Prostate gland (tissue), 2 donors: Measurements from ENCODE around the gene APOBEC3H. TPM values are rescaled to one million over a fixed set of nuclear protein-coding genes. Genes with fewer than 3 reads are reported as not detected.
A peak's percentile ranks its signal among the peaks of the same experiment; 100 is the strongest.

Source experiments
- DNase-seq: peaks from one replicate; pipeline ENCODE4 v3.0.0-alpha.2; 2019; ENCODE audit warnings: low spot score
- H3K27ac ChIP-seq, 2 donors: fragments of 200-600 bp; sonication (generic); 2 replicates each; pipeline ENCODE4 v1.5.1; 2017 to 2019
- H3K27me3 ChIP-seq: fragments of 200-600 bp; sonication (generic); replicated peaks from 2 replicates; pipeline ENCODE4 v1.5.1; 2019; ENCODE audit not compliant: insufficient read depth
- H3K36me3 ChIP-seq, 2 donors: fragments of 200-600 bp; sonication (generic); 1 replicate in 1 of 2; 2 replicates in 1 of 2; pipeline versions ENCODE4 v1.5.1 to v1.8.1; 2017 to 2019
- H3K4me1 ChIP-seq: fragments of 200-600 bp; sonication (generic); replicated peaks from 2 replicates; pipeline ENCODE4 v1.5.1; 2019
- H3K4me3 ChIP-seq, 2 donors: fragments of 200-600 bp; sonication (generic); 2 replicates each; pipeline ENCODE4 v1.5.1; 2017 to 2019
- H3K9me3 ChIP-seq: fragments of 200-600 bp; sonication (generic); 2 replicates; pipeline ENCODE4 v1.5.1; 2017
- CTCF ChIP-seq, 4 experiments: fragments of 200-600 bp in 2 of 4; fragments of 450-650 bp in 2 of 4; sonication (generic) in 2 of 4; IDR thresholded peaks; 1 replicate in 3 of 4; 2 replicates in 1 of 4; pipeline ENCODE4 v1.5.1; 2016 to 2019; ENCODE audit warnings: antibody characterized with exemption in 4 of 4, mild to moderate bottlenecking in 2 of 4, moderate library complexity in 2 of 4
- POLR2A ChIP-seq: fragments of 450-650 bp; IDR thresholded peaks from one replicate; pipeline ENCODE4 v1.6.1; 2016; ENCODE audit warnings: antibody characterized with exemption, mild to moderate bottlenecking
- POLR2AphosphoS5 ChIP-seq: sonication (generic); formaldehyde crosslinking; IDR thresholded peaks from one replicate; pipeline ENCODE4 v1.6.1; 2017; ENCODE audit warnings: antibody characterized with exemption
- WGBS: methylation state at CpG from one replicate; pipeline ENCODE4 v1.1.5; 2018; 5-methylcytosine and 5-hydroxymethylcytosine counted together
- intact Hi-C: fragments of 100-400 bp; cut with DNase I; formaldehyde crosslinking; loops from one replicate; pipeline ENCODE4 v1.14.2; 2022
- total RNA-seq, 2 donors: library from RNA; depleted of rRNA; stranded (reverse); fragments of >200 nt; gene quantifications; one replicate each; pipeline ENCODE4 v1.1.0, GENCODE V29; 2016

The APOBEC3H gene
- total RNA-seq, 2 donors from 2014 or later = 4.1 TPM; not detected in 1

- intact Hi-C loops = no loop called here
- Histone ChIP-seq H3K27me3 (no peaks in the 10 kb centered on the region), H3K27ac (no peak overlapping the region), H3K36me3 (no peaks in the 10 kb centered on the region), H3K4me3 (no peak overlapping the region), H3K9me3 (no peaks in the 10 kb centered on the region), H3K4me1 (peaks cover 10% of the 10 kb centered on the region)
- WGBS = 73% methylated on average over 35 of the region's 35 CpGs
- no peak for TF ChIP-seq POLR2AphosphoS5
- no peak for TF ChIP-seq CTCF (IDR thresholded peaks at IDR 0.05)
- no peak for TF ChIP-seq POLR2A
- no peak for DNase-seq
These were observed 37.5 kb downstream of the APOBEC3H start for GRCh38 chr22:39134366-39135091.

GRCh38 chr22:39135092-39135896 is 38.2 kb downstream of the APOBEC3H start:
- Histone ChIP-seq H3K36me3 (no peaks in the 10 kb centered on the region), H3K9me3 (no peaks in the 10 kb centered on the region), H3K27me3 (no peaks in the 10 kb centered on the region), H3K4me3 (no peak overlapping the region), H3K4me1 (peaks cover 10% of the 10 kb centered on the region), H3K27ac (no peak overlapping the region)
- TF ChIP-seq POLR2AphosphoS5 = peak; percentile 47
- peak in 2 of 4 experiments; percentile 50 to 58 for TF ChIP-seq CTCF (IDR thresholded peaks at IDR 0.05)
- TF ChIP-seq POLR2A = no peak
- peak; percentile 54 for DNase-seq
- WGBS = 34% methylated on average over 14 of the region's 15 CpGs
- intact Hi-C loops = no loop called here

GRCh38 chr22:39136317-39136716 is 39.3 kb downstream of the APOBEC3H start:
- Histone ChIP-seq H3K4me3 (no peak overlapping the region), H3K27ac (no peak overlapping the region), H3K27me3 (no peaks in the 10 kb centered on the region), H3K36me3 (no peaks in the 10 kb centered on the region), H3K4me1 (peaks cover 10% of the 10 kb centered on the region), H3K9me3 (no peaks in the 10 kb centered on the region)
- intact Hi-C loops = no loop called here
- 91% methylated on average over 8 of the region's 8 CpGs for WGBS
- no peak for TF ChIP-seq POLR2A
- TF ChIP-seq POLR2AphosphoS5 = no peak
- TF ChIP-seq CTCF (IDR thresholded peaks at IDR 0.05) = no peak
- DNase-seq = no peak

GRCh38 chr22:39138357-39138997 is 41.4 kb downstream of the APOBEC3H start:
- TF ChIP-seq POLR2AphosphoS5 = no peak
- no peak for TF ChIP-seq CTCF (IDR thresholded peaks at IDR 0.05)
- TF ChIP-seq POLR2A = no peak
- no peak for DNase-seq
- WGBS = 80% methylated on average over 14 of the region's 14 CpGs
- Histone ChIP-seq H3K27me3 (no peaks in the 10 kb centered on the region), H3K4me1 (peaks cover 10% of the 10 kb centered on the region), H3K27ac (no peak overlapping the region), H3K4me3 (no peak overlapping the region), H3K9me3 (no peaks in the 10 kb centered on the region), H3K36me3 (no peaks in the 10 kb centered on the region)
- intact Hi-C loops = no loop called here
